CD4-positive, CD25-positive, alpha-beta regulatory T cell (primary cell): ENCODE data around the gene MEGF11. TPM values are rescaled to one million over a fixed set of nuclear protein-coding genes. Genes with fewer than 3 reads are reported as not detected.

Experiments
- ATAC-seq, 2 donors: fragments of 150-1000 bp; cut with Tn5 transposase; one replicate each; pipeline ENCODE4 v1.10.0; 2021; ENCODE audit warnings: low read depth in 2 of 2, moderate number of reproducible peaks in 2 of 2, moderate library complexity in 1 of 2
- DNase-seq, 3 donors: peaks; one replicate each; pipeline versions ENCODE4 v3.0.0 to v3.0.0-alpha.2; 2012 to 2022; ENCODE audit warnings: mixed read lengths in 1 of 3
- H3K27ac ChIP-seq: one replicate; pipeline ENCODE4 v1.7.0; 2013; ENCODE audit warnings: mild to moderate bottlenecking, low read length; ENCODE audit not compliant: insufficient read depth, poor library complexity, severe bottlenecking
- H3K27me3 ChIP-seq: one replicate; pipeline ENCODE4 v1.7.0; 2013; ENCODE audit warnings: low read length; ENCODE audit not compliant: control insufficient read depth, insufficient read depth
- H3K36me3 ChIP-seq: one replicate; pipeline ENCODE4 v1.7.0; 2013; ENCODE audit warnings: mild to moderate bottlenecking, low read length, moderate library complexity; ENCODE audit not compliant: control insufficient read depth, insufficient read depth
- H3K4me1 ChIP-seq: 2 replicates; pipeline ENCODE4 v1.7.0; 2013; ENCODE audit warnings: mild to moderate bottlenecking, low read length; ENCODE audit not compliant: insufficient read depth, control insufficient read depth, poor library complexity, severe bottlenecking
- H3K4me3 ChIP-seq: one replicate; pipeline ENCODE4 v1.7.0; 2013; ENCODE audit warnings: low read depth, mild to moderate bottlenecking, low read length, moderate library complexity
- H3K9me3 ChIP-seq, 2 experiments: 1 replicate in 1 of 2; 2 replicates in 1 of 2; pipeline ENCODE4 v1.7.0; 2013; ENCODE audit warnings: low read length in 2 of 2, mild to moderate bottlenecking in 1 of 2, moderate library complexity in 1 of 2; ENCODE audit not compliant: control insufficient read depth in 2 of 2
- H3K27ac Mint-ChIP-seq, 3 donors: one replicate each; pipeline ENCODE4 v1.8.0; 2020 to 2022; ENCODE audit warnings: mild to moderate bottlenecking in 3 of 3, mixed read lengths in 3 of 3, moderate library complexity in 2 of 3
- H3K27me3 Mint-ChIP-seq: one replicate; pipeline ENCODE4 v1.8.0; 2022; ENCODE audit warnings: mild to moderate bottlenecking, mixed read lengths
- H3K36me3 Mint-ChIP-seq: one replicate; pipeline ENCODE4 v1.8.0; 2020; ENCODE audit warnings: mixed read lengths
- H3K4me1 Mint-ChIP-seq, 4 donors: one replicate each; pipeline ENCODE4 v1.8.0; 2020 to 2022; ENCODE audit warnings: mixed read lengths in 4 of 4, mild to moderate bottlenecking in 1 of 4
- H3K4me3 Mint-ChIP-seq, 4 donors: one replicate each; pipeline ENCODE4 v1.8.0; 2020 to 2022; ENCODE audit warnings: mild to moderate bottlenecking in 4 of 4, mixed read lengths in 4 of 4, moderate library complexity in 3 of 4
- H3K9me3 Mint-ChIP-seq, 7 donors: one replicate each; pipeline ENCODE4 v1.8.0; 2020 to 2022; ENCODE audit warnings: mixed read lengths in 7 of 7, mild to moderate bottlenecking in 3 of 7, moderate library complexity in 2 of 7
- polyA plus RNA-seq, 4 donors: library from polyadenylated mRNA; unstranded; fragments of 300-500 nt; fragmentation: Illumina TruSeq; gene quantifications; one replicate each; pipeline ENCODE4 v1.2.3, GENCODE V29; 2021
- total RNA-seq: library from RNA; stranded (reverse); gene quantifications from one replicate; pipeline ENCODE4 v1.2.3, GENCODE V29; 2022

Gene MEGF11
- total and polyA plus RNA-seq, 5 donors from 2014 or later: 0.02 to 0.29 (median 0.21) TPM; not detected in 2

DNA sequence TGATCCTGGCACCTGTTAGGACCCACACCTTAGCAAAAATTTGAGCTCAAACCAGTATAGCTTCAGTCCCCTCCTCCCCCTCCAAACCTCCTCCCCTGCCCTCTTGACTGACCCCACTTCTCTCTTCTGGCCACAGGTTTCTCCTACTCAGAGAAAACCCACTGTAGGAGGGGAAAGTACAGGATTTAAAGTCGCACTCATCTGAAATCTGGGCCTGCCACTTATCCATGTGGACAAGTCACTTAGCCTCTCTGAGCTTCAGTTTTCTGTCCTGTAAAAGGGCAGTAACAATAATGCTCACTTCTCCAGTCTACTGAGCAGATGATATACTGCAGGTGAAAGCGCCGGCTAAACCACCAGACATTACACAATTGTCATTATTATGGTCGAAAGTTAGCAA lies 142.7 kb downstream of the MEGF11 start:
- ATAC-seq (no peak), DNase-seq (no peak)
- H3K9me3 Mint-ChIP-seq: peaks cover 0 to 5% (median 0%) of the 10 kb centered on the region in 7 donors
- no peaks in the 10 kb centered on the region for H3K36me3 Mint-ChIP-seq
- H3K4me1 Mint-ChIP-seq: peaks cover 0 to 5% (median 4%) of the 10 kb centered on the region in 4 donors
- H3K27me3 Mint-ChIP-seq: peaks cover 16% of the 10 kb centered on the region
- Histone ChIP-seq H3K4me3 (no peak overlapping the region), H3K9me3 (no peaks in the 10 kb centered on the region), H3K27me3 (peaks cover 2% of the 10 kb centered on the region), H3K27ac (no peak overlapping the region), H3K4me1 (no peaks in the 10 kb centered on the region), H3K36me3 (no peaks in the 10 kb centered on the region)
- H3K27ac Mint-ChIP-seq: no peak overlapping the region
- H3K4me3 Mint-ChIP-seq: no peak overlapping the region

DNA sequence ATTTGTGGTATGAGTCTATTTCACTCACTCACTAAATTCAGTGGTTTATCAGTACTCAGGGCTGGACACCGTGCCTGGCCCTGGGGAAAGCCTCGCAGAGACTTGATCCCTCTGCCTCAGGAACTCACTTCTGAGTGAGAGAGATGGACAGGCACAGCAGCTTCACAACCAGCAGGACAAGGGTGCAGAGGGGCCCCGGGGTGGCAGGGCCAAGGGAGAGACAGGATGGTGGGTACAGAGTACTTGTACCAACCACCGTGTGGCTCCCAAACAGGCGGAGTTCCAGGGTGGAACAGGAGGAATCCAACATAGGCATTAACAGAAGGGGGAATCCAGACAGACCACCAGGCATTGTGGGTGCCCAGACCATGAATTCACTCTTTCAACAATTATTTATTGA lies 143.7 kb downstream of the MEGF11 start:
- Mint-ChIP-seq H3K27ac (no peak overlapping the region), H3K4me1 (peaks cover 0 to 1% (median 0%) of the 10 kb centered on the region in 4 donors), H3K27me3 (peaks cover 23% of the 10 kb centered on the region), H3K36me3 (no peaks in the 10 kb centered on the region), H3K4me3 (no peak overlapping the region), H3K9me3 (peaks cover 0 to 5% (median 0%) of the 10 kb centered on the region in 7 donors)
- H3K36me3 ChIP-seq: no peaks in the 10 kb centered on the region
- peaks cover 2% of the 10 kb centered on the region for H3K27me3 ChIP-seq
- no peaks in the 10 kb centered on the region for H3K9me3 ChIP-seq
- no peak overlapping the region for H3K27ac ChIP-seq
- DNase-seq (no peak), ATAC-seq (no peak)
- no peak overlapping the region for H3K4me3 ChIP-seq
- H3K4me1 ChIP-seq: no peaks in the 10 kb centered on the region

DNA sequence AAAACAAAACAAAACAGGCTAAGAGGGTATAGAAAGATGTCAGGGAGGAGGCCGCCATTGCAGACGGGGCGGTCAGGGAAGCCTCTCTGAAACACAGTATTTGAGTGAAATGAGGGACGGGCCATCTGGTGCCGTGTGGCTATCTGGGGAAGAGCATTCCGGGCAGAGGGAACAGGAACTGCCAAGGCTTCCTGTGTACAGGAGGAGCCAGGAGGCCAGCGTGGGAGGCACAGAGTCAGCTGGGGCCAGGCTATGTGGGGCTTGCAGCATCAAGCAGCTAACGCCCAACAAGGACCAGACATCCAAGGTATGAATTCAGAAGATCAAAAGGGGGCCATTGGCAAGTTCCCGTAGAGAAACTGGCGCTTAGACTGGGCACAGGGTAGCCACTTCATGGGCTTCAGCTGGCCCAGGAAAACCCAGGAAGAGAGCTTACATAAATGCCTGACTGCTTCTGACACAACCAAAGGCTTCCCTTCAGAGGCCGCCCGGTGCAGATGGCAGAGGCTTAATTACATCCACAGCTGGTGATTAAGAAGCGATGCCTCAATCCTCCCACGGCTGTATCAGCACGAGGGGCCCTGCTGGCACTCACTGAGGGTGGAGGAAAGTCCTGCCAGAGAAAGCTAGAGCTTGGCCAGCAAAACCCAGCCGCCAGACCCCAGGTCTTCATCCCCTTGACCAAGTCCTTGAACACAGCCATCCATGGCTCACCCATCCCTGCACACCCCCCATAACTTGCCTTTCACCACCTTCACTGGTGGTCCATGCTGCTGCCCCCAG lies 144.9 kb downstream of the MEGF11 start:
- no peak overlapping the region for H3K4me3 ChIP-seq
- peaks cover 2% of the 10 kb centered on the region for H3K27me3 ChIP-seq
- H3K9me3 Mint-ChIP-seq: peaks cover 0 to 5% (median 0%) of the 10 kb centered on the region in 7 donors
- H3K9me3 ChIP-seq: no peaks in the 10 kb centered on the region
- no peak overlapping the region for H3K27ac Mint-ChIP-seq
- peaks cover 24% of the 10 kb centered on the region for H3K27me3 Mint-ChIP-seq
- H3K4me3 Mint-ChIP-seq: no peak overlapping the region
- H3K36me3 Mint-ChIP-seq: no peaks in the 10 kb centered on the region
- H3K27ac ChIP-seq: no peak overlapping the region
- no peaks in the 10 kb centered on the region for H3K36me3 ChIP-seq
- H3K4me1 Mint-ChIP-seq: no peaks in the 10 kb centered on the region
- H3K4me1 ChIP-seq: no peaks in the 10 kb centered on the region
- ATAC-seq: no peak
- no peak for DNase-seq

DNA sequence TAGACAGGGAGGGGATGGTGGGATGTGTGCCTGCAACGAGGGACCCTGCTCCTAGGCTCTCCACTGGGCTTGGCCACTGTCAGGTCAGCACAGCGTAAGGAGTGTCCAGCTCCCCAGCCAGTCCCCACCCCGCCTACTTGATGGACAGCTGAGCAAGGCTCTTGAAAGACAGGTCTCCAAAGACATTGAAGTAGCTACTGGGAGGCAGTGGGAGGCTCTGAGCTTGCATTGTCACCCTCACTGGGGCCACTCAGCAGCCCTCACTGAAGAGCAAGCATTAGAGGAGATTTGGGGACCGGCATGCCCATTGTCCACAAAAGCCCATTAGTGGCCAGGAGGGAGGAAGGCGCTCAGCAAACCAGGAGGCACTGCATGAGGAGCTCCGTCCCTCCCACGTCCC lies 146.5 kb downstream of the MEGF11 start:
- Mint-ChIP-seq H3K27me3 (peaks cover 24% of the 10 kb centered on the region), H3K36me3 (no peaks in the 10 kb centered on the region), H3K27ac (no peak overlapping the region), H3K4me1 (no peaks in the 10 kb centered on the region), H3K9me3 (peaks cover 0 to 5% (median 0%) of the 10 kb centered on the region in 7 donors), H3K4me3 (no peak overlapping the region)
- Histone ChIP-seq H3K36me3 (no peaks in the 10 kb centered on the region), H3K9me3 (no peaks in the 10 kb centered on the region), H3K4me3 (no peak overlapping the region), H3K27me3 (peaks cover 2% of the 10 kb centered on the region), H3K4me1 (no peaks in the 10 kb centered on the region), H3K27ac (no peak overlapping the region)
- ATAC-seq (no peak), DNase-seq (no peak)

DNA sequence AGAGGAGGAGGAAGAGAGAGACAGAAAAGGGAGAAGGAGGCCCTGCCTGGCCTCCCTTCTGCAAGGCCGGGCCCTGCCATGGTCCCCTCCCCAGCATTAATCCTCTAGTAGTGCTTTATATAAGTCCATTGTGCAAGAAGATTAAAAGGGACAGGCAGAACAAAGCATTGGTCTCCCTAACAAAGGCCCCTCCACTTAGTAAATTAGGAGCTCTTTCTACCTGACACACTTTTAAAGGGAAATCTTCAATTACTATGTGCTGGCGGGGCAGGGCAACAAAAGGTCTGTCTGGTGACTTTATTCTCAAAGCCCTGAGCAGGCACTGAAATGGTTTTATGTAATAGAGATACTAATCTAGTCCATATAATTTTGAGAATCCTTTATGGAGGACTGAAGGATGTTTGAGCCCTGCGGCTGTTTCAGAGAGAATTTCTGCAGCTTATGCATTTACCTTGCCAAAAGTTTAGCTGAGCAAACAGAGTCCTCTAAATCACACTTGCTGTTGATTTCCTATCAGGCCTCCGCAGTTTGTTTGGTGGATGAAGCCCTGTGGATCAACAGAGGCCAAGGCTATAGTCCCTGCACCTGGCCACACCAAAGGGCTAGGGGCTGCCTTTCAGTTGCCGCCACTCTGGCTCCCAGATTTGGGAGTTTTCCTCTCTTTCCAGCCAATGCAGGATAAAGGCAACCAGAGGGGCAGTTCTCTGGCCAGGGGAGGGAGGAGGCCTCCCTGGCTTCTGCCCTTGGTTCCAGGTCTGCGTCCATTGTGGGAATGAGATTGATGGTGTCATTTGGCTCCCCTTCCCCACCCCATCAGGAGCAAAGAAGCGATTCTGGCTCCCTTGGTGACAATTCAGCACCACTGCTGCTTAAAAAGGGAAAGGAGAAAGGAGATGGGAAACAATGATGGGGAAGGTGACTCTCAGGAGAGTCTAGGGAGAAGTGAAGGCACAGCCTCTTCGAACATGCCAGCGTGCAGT lies 148.0 kb downstream of the MEGF11 start:
- Mint-ChIP-seq H3K9me3 (peaks cover 0 to 5% (median 0%) of the 10 kb centered on the region in 7 donors), H3K4me1 (no peaks in the 10 kb centered on the region), H3K27ac (no peak overlapping the region), H3K4me3 (no peak overlapping the region), H3K36me3 (no peaks in the 10 kb centered on the region), H3K27me3 (peaks cover 31% of the 10 kb centered on the region)
- Histone ChIP-seq H3K4me1 (no peaks in the 10 kb centered on the region), H3K4me3 (no peak overlapping the region), H3K27me3 (no peaks in the 10 kb centered on the region), H3K36me3 (no peaks in the 10 kb centered on the region), H3K27ac (no peak overlapping the region), H3K9me3 (no peaks in the 10 kb centered on the region)
- ATAC-seq (no peak), DNase-seq (no peak)

DNA sequence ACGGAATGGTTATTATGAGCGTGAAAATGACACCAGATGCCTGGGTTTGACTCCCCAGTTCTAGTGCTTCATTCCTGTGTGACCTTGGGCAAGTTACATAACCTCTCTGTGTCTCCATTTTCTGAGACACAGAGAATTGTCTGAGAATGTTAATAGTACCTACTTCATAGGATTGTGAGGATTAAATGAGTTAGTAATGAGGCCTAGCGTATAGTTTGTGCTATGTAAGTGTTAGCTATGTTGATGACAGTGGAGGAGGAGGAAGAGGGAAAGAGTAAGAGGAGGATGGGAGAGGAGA lies 150.3 kb downstream of the MEGF11 start:
- Mint-ChIP-seq H3K36me3 (no peaks in the 10 kb centered on the region), H3K4me3 (no peak overlapping the region), H3K27ac (no peak overlapping the region), H3K4me1 (no peaks in the 10 kb centered on the region), H3K9me3 (peaks cover 0 to 5% (median 0%) of the 10 kb centered on the region in 7 donors), H3K27me3 (peaks cover 31% of the 10 kb centered on the region)
- DNase-seq (no peak), ATAC-seq (no peak)
- Histone ChIP-seq H3K36me3 (no peaks in the 10 kb centered on the region), H3K27ac (no peak overlapping the region), H3K4me1 (no peaks in the 10 kb centered on the region), H3K9me3 (no peaks in the 10 kb centered on the region), H3K27me3 (peaks cover 3% of the 10 kb centered on the region), H3K4me3 (no peak overlapping the region)

DNA sequence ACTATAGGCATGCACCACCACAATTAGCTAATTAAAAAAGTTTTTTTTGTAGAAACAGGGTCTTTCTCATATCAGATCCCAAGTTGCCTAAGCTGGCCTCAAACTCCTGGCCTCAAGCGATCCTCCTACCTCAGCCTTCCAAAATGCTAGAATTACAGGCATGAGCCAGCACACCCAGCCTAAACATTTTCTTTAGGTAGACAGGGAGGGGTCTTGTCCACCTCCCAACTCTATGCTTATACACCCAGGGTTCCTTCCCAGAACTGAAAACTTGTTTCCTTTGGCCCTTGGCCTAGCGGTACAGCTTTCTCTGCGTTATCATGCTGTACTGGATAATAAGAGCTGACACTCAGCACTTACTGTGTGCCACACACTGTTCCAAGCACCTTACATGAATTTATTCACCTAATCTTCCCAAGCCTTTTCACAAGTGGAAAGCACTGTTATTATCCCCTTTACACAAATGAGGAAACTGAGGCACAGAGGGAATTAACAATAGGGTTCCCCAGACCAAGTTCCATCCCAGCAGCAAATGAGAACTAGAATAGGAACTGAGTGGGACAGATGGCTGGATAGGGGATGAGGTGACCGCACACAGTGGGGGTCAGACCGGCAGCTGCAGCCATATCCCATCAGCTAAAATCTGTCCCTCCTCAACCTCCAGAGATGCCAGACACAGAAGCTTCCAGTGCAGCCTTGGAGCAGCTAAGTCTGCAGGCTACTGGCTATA lies 150.8 kb downstream of the MEGF11 start:
- H3K36me3 ChIP-seq: no peaks in the 10 kb centered on the region
- peaks cover 0 to 5% (median 0%) of the 10 kb centered on the region in 7 donors for H3K9me3 Mint-ChIP-seq

More for the DNA sequence above, 150.8 kb downstream of the MEGF11 start:
- Mint-ChIP-seq H3K27me3 (peaks cover 26% of the 10 kb centered on the region), H3K27ac (no peak overlapping the region), H3K36me3 (no peaks in the 10 kb centered on the region), H3K4me3 (no peak overlapping the region), H3K4me1 (no peaks in the 10 kb centered on the region)
- H3K4me3 ChIP-seq: no peak overlapping the region
- H3K4me1 ChIP-seq: no peaks in the 10 kb centered on the region
- no peak overlapping the region for H3K27ac ChIP-seq
- H3K9me3 ChIP-seq: no peaks in the 10 kb centered on the region
- ATAC-seq: no peak
- no peak for DNase-seq
- H3K27me3 ChIP-seq: peaks cover 3% of the 10 kb centered on the region
